ENCODE data around the gene N4BP2L1. TPM values are rescaled to one million over a fixed set of nuclear protein-coding genes. Genes with fewer than 3 reads are reported as not detected.

Gene N4BP2L1
- polyA plus RNA-seq, 3 donors, result 50.9 to 82.5 (median 81.5) TPM

DNA sequence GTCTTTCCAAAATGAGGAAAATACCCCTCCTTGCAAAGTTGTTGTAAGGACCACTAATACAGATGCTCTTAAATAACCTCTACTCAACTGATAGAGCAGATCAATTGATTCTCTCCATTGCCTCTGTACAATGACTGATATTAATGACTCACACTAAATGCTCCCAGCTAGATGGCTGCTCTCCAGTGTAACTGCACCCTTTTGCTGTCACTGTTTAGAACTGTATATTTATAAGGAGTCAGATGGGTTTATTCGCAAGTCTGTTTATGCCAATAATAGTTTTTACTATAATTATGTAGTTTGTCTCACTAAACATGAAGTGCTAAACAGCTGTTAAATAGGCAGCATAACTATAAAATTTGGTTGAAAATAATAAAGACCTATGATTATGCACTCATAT, 21.0 kb upstream of the N4BP2L1 start:
- Histone ChIP-seq H3K4me3 (replicated peaks in 1 of 3; ENCODE audit: low read depth in 2 of 3, low read length in 3 of 3) (no peak overlapping the region), H3K27me3 (ENCODE audit: control insufficient read depth in 2 of 2, insufficient read depth in 2 of 2, low read length in 2 of 2) (no peaks in the 10 kb centered on the region), H3K9me3 (replicated peaks in 1 of 2; ENCODE audit: control insufficient read depth in 1 of 2, insufficient read depth in 1 of 2, low read length in 2 of 2) (peaks cover 0 to 4% of the 10 kb centered on the region in 2 donors), H3K9ac (ENCODE audit: insufficient read depth, low read length, poor library complexity, severe bottlenecking) (no peak overlapping the region), H3K4me2 (replicated peaks; ENCODE audit: extremely low read depth, low read length, poor library complexity, severe bottlenecking) (no peak overlapping the region), H2AFZ (ENCODE audit: insufficient read depth, low read depth, low read length, poor library complexity, severe bottlenecking) (no peak overlapping the region), H4K20me1 (ENCODE audit: insufficient read depth, low read length) (no peaks in the 10 kb centered on the region), H3K79me2 (ENCODE audit: insufficient read depth, low read length) (no peaks in the 10 kb centered on the region), H3K27ac (ENCODE audit: low read depth in 1 of 2, low read length in 2 of 2) (no peak overlapping the region), H3K4me1 (ENCODE audit: control insufficient read depth in 1 of 2, insufficient read depth in 2 of 2, low read length in 2 of 2) (peaks cover 42 to 50% of the 10 kb centered on the region in 2 donors), H3K36me3 (replicated peaks in 1 of 2; ENCODE audit: control insufficient read depth in 1 of 2, insufficient read depth in 2 of 2, low read length in 2 of 2) (no peaks in the 10 kb centered on the region)
- Mint-ChIP-seq H3K36me3 (no peaks in the 10 kb centered on the region), H3K4me3 (no peak overlapping the region), H3K4me1 (peaks cover 49% of the 10 kb centered on the region), H3K9me3 (peaks cover 0 to 5% (median 0%) of the 10 kb centered on the region in 7 donors), H3K27ac (no peak overlapping the region), H3K27me3 (ENCODE audit: low read depth in 3 of 3) (no peaks in the 10 kb centered on the region)
- TF ChIP-seq, protein P1, sequence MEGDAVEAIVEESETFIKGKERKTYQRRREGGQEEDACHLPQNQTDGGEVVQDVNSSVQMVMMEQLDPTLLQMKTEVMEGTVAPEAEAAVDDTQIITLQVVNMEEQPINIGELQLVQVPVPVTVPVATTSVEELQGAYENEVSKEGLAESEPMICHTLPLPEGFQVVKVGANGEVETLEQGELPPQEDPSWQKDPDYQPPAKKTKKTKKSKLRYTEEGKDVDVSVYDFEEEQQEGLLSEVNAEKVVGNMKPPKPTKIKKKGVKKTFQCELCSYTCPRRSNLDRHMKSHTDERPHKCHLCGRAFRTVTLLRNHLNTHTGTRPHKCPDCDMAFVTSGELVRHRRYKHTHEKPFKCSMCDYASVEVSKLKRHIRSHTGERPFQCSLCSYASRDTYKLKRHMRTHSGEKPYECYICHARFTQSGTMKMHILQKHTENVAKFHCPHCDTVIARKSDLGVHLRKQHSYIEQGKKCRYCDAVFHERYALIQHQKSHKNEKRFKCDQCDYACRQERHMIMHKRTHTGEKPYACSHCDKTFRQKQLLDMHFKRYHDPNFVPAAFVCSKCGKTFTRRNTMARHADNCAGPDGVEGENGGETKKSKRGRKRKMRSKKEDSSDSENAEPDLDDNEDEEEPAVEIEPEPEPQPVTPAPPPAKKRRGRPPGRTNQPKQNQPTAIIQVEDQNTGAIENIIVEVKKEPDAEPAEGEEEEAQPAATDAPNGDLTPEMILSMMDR (IDR thresholded peaks at IDR 0.05), result no peak
- intact Hi-C loops (cut with micrococcal nuclease), result no loop called here
- no CpG with 5 or more reads among the region's 1 CpG for WGBS (ENCODE audit: insufficient coverage)
- DNase-seq, result no peak

DNA sequence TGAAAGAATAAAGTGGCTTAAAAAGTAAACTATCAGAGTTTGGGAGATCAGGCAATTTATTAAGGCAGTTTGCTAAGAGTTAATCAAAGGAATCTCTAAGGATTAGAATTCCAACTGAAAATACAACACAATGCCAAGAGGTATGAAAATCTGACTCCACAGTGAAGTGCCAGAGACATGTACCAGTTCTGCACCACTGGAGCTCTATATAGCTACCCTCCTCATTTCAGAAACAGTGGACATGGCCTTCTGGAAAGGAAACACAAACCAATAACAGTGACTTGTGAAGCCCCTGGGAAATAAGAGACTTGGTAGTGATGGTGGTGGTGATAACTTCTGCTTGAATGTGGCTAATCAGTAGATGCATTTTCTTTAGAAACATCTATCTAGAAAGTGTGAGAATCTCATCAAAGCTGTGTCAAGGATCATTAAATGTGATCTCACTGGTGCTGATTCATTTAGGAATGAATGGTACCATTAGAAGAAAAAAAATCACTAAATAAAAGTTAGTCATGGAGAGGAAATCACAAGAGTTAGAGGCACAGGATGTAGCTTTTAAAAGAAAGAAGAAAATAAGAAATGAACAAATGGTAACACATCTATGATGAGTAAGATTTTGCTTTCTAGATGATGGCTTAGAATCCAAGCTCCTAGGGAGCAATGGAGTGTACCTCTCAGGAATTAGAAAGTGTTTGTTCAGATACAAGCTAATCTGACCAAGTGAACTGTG, 20.1 kb upstream of the N4BP2L1 start:
- Mint-ChIP-seq H3K4me1 (peaks cover 49% of the 10 kb centered on the region), H3K27me3 (ENCODE audit: low read depth in 3 of 3) (no peaks in the 10 kb centered on the region), H3K36me3 (no peaks in the 10 kb centered on the region), H3K9me3 (peaks cover 0 to 5% (median 0%) of the 10 kb centered on the region in 7 donors), H3K4me3 (no peak overlapping the region), H3K27ac (peak overlapping the region in 3 of 7 donors; percentile 2 to 57 (median 4))
- H3K27me3 ChIP-seq (ENCODE audit: control insufficient read depth in 2 of 2, insufficient read depth in 2 of 2, low read length in 2 of 2), result no peaks in the 10 kb centered on the region
- peaks cover 44 to 51% of the 10 kb centered on the region in 2 donors for H3K4me1 ChIP-seq (ENCODE audit: control insufficient read depth in 1 of 2, insufficient read depth in 2 of 2, low read length in 2 of 2)
- TF ChIP-seq, protein P1 (IDR thresholded peaks at IDR 0.05), result no peak
- H3K9ac ChIP-seq (ENCODE audit: insufficient read depth, low read length, poor library complexity, severe bottlenecking), result no peak overlapping the region
- no peaks in the 10 kb centered on the region for H3K79me2 ChIP-seq (ENCODE audit: insufficient read depth, low read length)
- no peaks in the 10 kb centered on the region for H3K36me3 ChIP-seq (replicated peaks in 1 of 2; ENCODE audit: control insufficient read depth in 1 of 2, insufficient read depth in 2 of 2, low read length in 2 of 2)
- DNase-seq, result no peak
- intact Hi-C loops (cut with micrococcal nuclease), result no loop called here
- no peaks in the 10 kb centered on the region for H4K20me1 ChIP-seq (ENCODE audit: insufficient read depth, low read length)
- H3K4me3 ChIP-seq (replicated peaks in 1 of 3; ENCODE audit: low read depth in 2 of 3, low read length in 3 of 3), result no peak overlapping the region
- peak overlapping the region in 1 of 2 donors; percentile 77 for H3K27ac ChIP-seq (ENCODE audit: low read depth in 1 of 2, low read length in 2 of 2)
- peak overlapping the region; percentile 71 for H2AFZ ChIP-seq (ENCODE audit: insufficient read depth, low read depth, low read length, poor library complexity, severe bottlenecking)
- peaks cover 0 to 4% of the 10 kb centered on the region in 2 donors for H3K9me3 ChIP-seq (replicated peaks in 1 of 2; ENCODE audit: control insufficient read depth in 1 of 2, insufficient read depth in 1 of 2, low read length in 2 of 2)
- no peak overlapping the region for H3K4me2 ChIP-seq (replicated peaks; ENCODE audit: extremely low read depth, low read length, poor library complexity, severe bottlenecking)

Data from CD14-positive monocyte (primary cell).